HFF-Myc (cell line): ENCODE measurements around the gene NPR3.

ENCODE experiments used
- DNase-seq: peaks from one replicate; pipeline ENCODE4 v3.0.0-alpha.2; 2011; ENCODE audit warnings: low read depth; ENCODE audit errors: extremely low read depth
- H3K4me3 ChIP-seq: replicated peaks from 2 replicates; pipeline ENCODE4 v1.5.1; 2011; ENCODE audit warnings: low read depth, mild to moderate bottlenecking, control low read depth, low read length
- CTCF ChIP-seq: IDR thresholded peaks from 2 replicates; pipeline ENCODE4 v1.5.1; 2012; ENCODE audit warnings: mild to moderate bottlenecking, low read depth, low read length, control low read depth; ENCODE audit errors: missing control alignments

The NPR3 gene

DNA sequence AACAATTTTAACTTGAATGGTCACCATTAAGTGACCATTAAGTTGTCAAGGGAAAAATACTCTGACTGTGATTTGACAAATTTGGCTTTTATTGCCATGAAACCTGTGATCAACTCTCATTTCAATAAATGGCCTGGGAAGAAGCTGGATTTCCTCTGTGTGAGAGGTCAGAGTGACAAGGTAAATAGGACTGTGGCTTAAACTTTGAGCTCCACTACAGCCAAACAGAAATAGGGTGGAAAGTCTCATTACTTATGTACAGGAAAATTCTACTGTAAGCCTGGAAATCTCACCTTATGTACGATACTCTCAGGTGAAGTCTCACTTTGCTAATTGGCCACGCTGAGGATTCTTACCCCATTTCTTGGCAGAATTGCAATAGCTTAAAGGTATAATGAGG, 67.3 kb downstream of the NPR3 start:
- TF ChIP-seq CTCF = no peak
- DNase-seq = no peak
- H3K4me3 ChIP-seq = no peak overlapping the region

DNA sequence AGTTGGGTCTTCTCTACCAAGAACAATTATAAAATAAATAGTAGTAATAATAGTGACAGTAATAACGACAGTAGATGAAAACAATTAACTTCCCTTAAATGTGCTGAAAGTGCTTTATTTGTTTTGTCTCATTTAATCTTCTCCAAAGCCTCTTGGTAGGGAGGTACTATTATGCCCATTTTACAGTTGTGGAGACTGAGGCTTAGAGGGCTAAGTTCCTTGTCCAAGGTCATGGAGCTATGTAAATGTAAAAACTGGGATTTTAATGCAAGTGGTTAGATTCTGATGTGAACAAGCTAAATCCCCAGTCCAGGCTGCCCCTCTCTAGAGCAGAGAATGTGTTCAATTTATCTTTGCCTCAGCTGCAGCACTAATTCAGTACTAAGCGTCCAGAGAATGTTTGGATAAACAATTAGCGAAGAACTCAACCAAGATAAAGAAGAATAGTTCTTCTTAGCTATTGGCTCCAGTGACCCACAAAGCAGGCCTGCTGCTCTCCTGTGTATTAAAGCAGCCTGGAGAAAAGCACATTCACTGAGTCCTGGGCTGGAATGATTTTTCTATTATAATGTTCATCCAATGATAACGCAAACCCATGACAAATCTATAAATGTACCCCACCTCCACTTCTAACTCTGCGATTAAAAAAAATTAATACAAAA, 68.8 kb downstream of the NPR3 start:
- no peak for TF ChIP-seq CTCF
- no peak overlapping the region for H3K4me3 ChIP-seq
- no peak for DNase-seq

- DNase-seq = no peak
- TF ChIP-seq CTCF = no peak
- H3K4me3 ChIP-seq = no peak overlapping the region
Observed at GRCh38 chr5:32780508-32780919, 69.4 kb downstream of the NPR3 start.

DNA sequence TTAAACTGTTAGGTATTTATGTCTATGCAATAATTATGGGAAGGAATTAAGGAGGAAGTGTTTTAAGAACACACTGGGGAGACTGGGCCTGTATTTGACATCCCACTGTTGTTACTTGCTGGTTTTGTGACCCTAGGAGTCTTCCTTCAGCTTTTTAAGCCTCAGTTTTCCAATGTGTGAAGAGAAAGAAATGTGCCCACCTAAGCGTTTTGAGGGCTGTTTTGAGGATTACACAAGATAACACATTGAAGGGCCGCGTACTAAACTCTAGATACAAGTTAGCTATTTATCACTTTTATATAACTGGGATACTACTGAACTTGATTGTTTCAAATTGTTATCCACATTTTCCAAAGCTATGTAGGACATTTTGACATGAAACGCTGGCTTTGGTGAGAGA, 72.5 kb downstream of the NPR3 start:
- H3K4me3 ChIP-seq = no peak overlapping the region
- no peak for TF ChIP-seq CTCF
- no peak for DNase-seq

DNA sequence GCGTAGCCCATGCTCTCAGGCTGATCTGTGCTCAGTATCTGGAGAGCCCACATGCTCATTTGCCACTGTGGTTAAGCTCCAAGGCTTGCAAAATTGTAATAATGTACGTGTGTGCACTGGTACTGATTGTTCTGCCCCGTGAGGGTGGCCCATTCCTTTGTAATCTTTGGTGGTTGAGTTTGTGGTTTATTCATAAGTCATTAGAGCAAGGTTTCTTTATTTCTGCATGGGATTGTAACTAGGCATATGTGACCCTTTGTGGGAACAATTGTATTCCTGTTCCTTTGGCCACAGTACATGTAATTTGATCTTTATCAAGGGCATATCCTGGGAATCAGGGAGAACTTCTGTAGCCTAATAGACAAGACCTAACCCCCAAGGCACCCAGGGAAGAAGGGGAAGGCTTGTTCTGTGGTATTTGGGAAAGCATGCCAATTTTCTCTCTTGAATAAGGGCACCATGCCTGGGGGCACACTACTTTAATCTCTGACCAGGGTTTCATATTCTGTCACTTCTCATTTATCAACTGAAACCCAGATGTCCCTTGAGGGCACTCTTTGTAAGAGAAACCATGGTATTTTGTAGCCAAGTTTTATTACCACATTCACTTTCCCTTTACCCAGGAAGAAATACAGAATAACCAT, 74.6 kb downstream of the NPR3 start:
- no peak for DNase-seq
- H3K4me3 ChIP-seq = no peak overlapping the region
- no peak for TF ChIP-seq CTCF

GRCh38 chr5:32786311-32786710, 75.2 kb downstream of the NPR3 start:
- no peak for DNase-seq
- TF ChIP-seq CTCF = no peak
- H3K4me3 ChIP-seq = no peak overlapping the region
